Measurements from ENCODE around the gene SPRY2.
"Not testable (repeated sequence)": the region's sequence is repeated elsewhere in the genome, so short reads cannot be mapped to it uniquely, and the experiment has no call there.

The SPRY2 gene

GRCh38 chr13:80341101-80341755 lies at the start of gene SPRY2:
Gene SPRY2 (minus strand): TSS chr13:80341126. CDS start chr13:80337705, 3,421 bp downstream.
- DNase-seq, result no peak

- DNase-seq, result no peak
Measured at GRCh38 chr13:80390338-80390737, 49.4 kb upstream of the SPRY2 start.

- no peak for DNase-seq
Measured at GRCh38 chr13:80389073-80390038, 48.4 kb upstream of the SPRY2 start.

- DNase-seq, result no peak
Measured at GRCh38 chr13:80388506-80388905, 47.6 kb upstream of the SPRY2 start.

GRCh38 chr13:80386592-80386991 lies 45.7 kb upstream of the SPRY2 start:
- DNase-seq, result no peak

- peak; percentile 19 for DNase-seq
Measured at GRCh38 chr13:80386002-80386401, 45.1 kb upstream of the SPRY2 start.

GRCh38 chr13:80382576-80382975 lies 41.6 kb upstream of the SPRY2 start:
- DNase-seq, result no peak

- no peak for DNase-seq
Measured at GRCh38 chr13:80379245-80379644, 38.3 kb upstream of the SPRY2 start.

- no peak for DNase-seq
Measured at GRCh38 chr13:80376554-80376953, 35.6 kb upstream of the SPRY2 start.

GRCh38 chr13:80374901-80375300 lies 34.0 kb upstream of the SPRY2 start:
- DNase-seq, result no peak

GRCh38 chr13:80374444-80374843 lies 33.5 kb upstream of the SPRY2 start:
- DNase-seq, result no peak

GRCh38 chr13:80371840-80372509 lies 31.0 kb upstream of the SPRY2 start:
- DNase-seq, result no peak

- DNase-seq, result no peak
Measured at GRCh38 chr13:80367473-80367872, 26.5 kb upstream of the SPRY2 start.

- no peak for DNase-seq
Measured at GRCh38 chr13:80363890-80364503, 23.1 kb upstream of the SPRY2 start.

GRCh38 chr13:80362481-80362880 lies 21.6 kb upstream of the SPRY2 start:
- no peak for DNase-seq

- DNase-seq, result no peak
Measured at GRCh38 chr13:80361883-80362327, 21.0 kb upstream of the SPRY2 start.

GRCh38 chr13:80361298-80361697 lies 20.4 kb upstream of the SPRY2 start:
- DNase-seq, result no peak

- DNase-seq, result no peak
Measured at GRCh38 chr13:80360453-80360800, 19.5 kb upstream of the SPRY2 start.

GRCh38 chr13:80359778-80360452 lies 19.0 kb upstream of the SPRY2 start:
- DNase-seq, result no peak

- DNase-seq, result no peak
Measured at GRCh38 chr13:80359414-80359777, 18.5 kb upstream of the SPRY2 start.

- not testable (repeated sequence) for DNase-seq
Measured at GRCh38 chr13:80355496-80356094, 14.7 kb upstream of the SPRY2 start.

GRCh38 chr13:80348750-80349149 lies 7.8 kb upstream of the SPRY2 start:
- DNase-seq, result no peak
